Prostate gland (tissue), 2 donors: ENCODE results near the gene PTDSS2.

Experiments used
- CTCF ChIP-seq, 4 experiments: fragments of 200-600 bp in 2 of 4; fragments of 450-650 bp in 2 of 4; sonication (generic) in 2 of 4; IDR thresholded peaks; 1 replicate in 3 of 4; 2 replicates in 1 of 4; pipeline ENCODE4 v1.5.1; 2016 to 2019; ENCODE audit warnings: antibody characterized with exemption in 4 of 4, mild to moderate bottlenecking in 2 of 4, moderate library complexity in 2 of 4
- POLR2AphosphoS5 ChIP-seq: sonication (generic); formaldehyde crosslinking; IDR thresholded peaks from one replicate; pipeline ENCODE4 v1.6.1; 2017; ENCODE audit warnings: antibody characterized with exemption

- TF ChIP-seq CTCF (IDR thresholded peaks at IDR 0.05), result no peak
- no peak for TF ChIP-seq POLR2AphosphoS5
Observed at GRCh38 chr11:404551-405264, 45.4 kb upstream of the PTDSS2 start.
